Colonic mucosa (tissue), 4 donors: ENCODE measurements around the gene PKNOX2. TPM values are rescaled to one million over a fixed set of nuclear protein-coding genes. Genes with fewer than 3 reads are reported as not detected.

Experiments
- DNase-seq: peaks from one replicate; pipeline ENCODE4 v3.0.0-alpha.2; 2020
- H3K27ac ChIP-seq: fragments of 200-600 bp; one replicate; pipeline ENCODE4 v1.8.0; 2021
- H3K27me3 ChIP-seq: fragments of 200-600 bp; one replicate; pipeline ENCODE4 v1.8.0; 2021
- H3K36me3 ChIP-seq: fragments of 200-600 bp; one replicate; pipeline ENCODE4 v1.8.0; 2021
- H3K4me1 ChIP-seq: fragments of 200-600 bp; one replicate; pipeline ENCODE4 v1.8.0; 2021; ENCODE audit warnings: mild to moderate bottlenecking
- H3K4me3 ChIP-seq: fragments of 200-600 bp; one replicate; pipeline ENCODE4 v1.8.0; 2021
- H3K9ac ChIP-seq, 2 donors: one replicate each; pipeline ENCODE4 v1.7.0; 2013; ENCODE audit warnings: control low read depth in 2 of 2, low read depth in 2 of 2, low read length in 2 of 2
- H3K9me3 ChIP-seq: fragments of 200-600 bp; one replicate; pipeline ENCODE4 v1.8.0; 2021
- intact Hi-C: fragments of 100-400 bp; cut with DNase I; formaldehyde crosslinking; loops from one replicate; pipeline ENCODE4 v1.14.1; 2022
- total RNA-seq, 2 donors: library from RNA; stranded (reverse); fragmentation: NEBNext Ultra II Directional in 1 of 2; extraction: Animal tissue kit (Norgen Biotek cat#: 25700) in 1 of 2; gene quantifications; one replicate each; pipeline ENCODE4 v1.2.1, GENCODE V29; 2021
- TF ChIP-seq, protein P1 (sequence below): fragments of 200-600 bp; IDR thresholded peaks from one replicate; pipeline ENCODE4 v1.8.0; 2022; ENCODE audit warnings: antibody characterized with exemption, mild to moderate bottlenecking
- donor health status: healthy.
- donor health status: DM: no; HTN: no; CAD: no.
- donor health status: DM: no; HTN: no; CAD: no.

PKNOX2 gene
- total RNA-seq, 2 donors from 2014 or later: 0.52 to 1.3 TPM

DNA sequence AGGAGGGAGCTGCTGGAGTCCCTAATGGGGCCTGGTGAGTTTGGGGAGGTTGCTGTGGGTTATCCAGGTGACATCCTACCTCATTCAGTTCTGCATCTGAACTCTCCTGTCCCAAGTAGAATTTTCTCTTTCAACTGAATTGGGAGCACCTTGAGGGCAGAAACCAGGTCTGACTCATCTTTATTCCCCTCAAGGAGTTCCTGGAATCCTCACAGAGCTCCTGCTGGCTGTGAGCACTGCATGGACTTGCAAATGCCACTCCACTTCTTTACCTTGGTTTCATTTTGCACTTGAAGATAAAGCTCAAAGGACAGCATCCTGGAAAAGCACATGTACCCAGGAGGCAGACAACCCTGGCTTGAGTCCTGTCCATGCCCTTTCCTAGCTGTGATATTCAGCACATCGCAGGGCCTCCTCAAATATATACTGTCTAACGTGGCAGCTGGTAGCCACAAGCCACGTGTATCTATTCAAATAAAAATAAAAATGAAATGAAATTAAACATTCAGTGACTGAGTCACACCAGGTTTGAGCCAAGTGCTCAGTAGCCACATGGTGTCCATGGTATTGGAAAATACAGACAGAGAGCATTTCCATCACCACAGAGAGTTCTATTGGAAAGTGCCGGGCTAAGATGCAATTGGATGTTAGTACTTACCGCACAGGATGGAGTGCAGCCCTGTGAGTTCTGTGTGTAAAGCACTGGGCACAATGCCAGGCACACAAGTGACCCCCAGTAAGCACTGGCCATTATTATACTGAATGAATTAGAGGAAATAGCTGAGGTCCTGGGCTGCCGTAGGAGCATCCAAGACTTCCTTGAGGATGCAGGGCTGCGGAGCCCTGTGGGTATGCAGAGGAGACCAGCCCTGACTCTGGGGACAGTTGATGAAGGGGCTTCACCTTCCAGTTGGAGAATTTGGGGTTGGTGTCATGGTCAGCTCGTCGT lies 149.0 kb downstream of the PKNOX2 start:
- no peak for DNase-seq
- TF ChIP-seq, protein P1, sequence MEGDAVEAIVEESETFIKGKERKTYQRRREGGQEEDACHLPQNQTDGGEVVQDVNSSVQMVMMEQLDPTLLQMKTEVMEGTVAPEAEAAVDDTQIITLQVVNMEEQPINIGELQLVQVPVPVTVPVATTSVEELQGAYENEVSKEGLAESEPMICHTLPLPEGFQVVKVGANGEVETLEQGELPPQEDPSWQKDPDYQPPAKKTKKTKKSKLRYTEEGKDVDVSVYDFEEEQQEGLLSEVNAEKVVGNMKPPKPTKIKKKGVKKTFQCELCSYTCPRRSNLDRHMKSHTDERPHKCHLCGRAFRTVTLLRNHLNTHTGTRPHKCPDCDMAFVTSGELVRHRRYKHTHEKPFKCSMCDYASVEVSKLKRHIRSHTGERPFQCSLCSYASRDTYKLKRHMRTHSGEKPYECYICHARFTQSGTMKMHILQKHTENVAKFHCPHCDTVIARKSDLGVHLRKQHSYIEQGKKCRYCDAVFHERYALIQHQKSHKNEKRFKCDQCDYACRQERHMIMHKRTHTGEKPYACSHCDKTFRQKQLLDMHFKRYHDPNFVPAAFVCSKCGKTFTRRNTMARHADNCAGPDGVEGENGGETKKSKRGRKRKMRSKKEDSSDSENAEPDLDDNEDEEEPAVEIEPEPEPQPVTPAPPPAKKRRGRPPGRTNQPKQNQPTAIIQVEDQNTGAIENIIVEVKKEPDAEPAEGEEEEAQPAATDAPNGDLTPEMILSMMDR: no peak
- no peak overlapping the region for H3K9ac ChIP-seq
- intact Hi-C loops: no loop called here
- no peaks in the 10 kb centered on the region for H3K4me1 ChIP-seq
- no peaks in the 10 kb centered on the region for H3K27me3 ChIP-seq
- no peaks in the 10 kb centered on the region for H3K9me3 ChIP-seq
- no peak overlapping the region for H3K4me3 ChIP-seq
- H3K27ac ChIP-seq: no peak overlapping the region
- H3K36me3 ChIP-seq: no peaks in the 10 kb centered on the region

DNA sequence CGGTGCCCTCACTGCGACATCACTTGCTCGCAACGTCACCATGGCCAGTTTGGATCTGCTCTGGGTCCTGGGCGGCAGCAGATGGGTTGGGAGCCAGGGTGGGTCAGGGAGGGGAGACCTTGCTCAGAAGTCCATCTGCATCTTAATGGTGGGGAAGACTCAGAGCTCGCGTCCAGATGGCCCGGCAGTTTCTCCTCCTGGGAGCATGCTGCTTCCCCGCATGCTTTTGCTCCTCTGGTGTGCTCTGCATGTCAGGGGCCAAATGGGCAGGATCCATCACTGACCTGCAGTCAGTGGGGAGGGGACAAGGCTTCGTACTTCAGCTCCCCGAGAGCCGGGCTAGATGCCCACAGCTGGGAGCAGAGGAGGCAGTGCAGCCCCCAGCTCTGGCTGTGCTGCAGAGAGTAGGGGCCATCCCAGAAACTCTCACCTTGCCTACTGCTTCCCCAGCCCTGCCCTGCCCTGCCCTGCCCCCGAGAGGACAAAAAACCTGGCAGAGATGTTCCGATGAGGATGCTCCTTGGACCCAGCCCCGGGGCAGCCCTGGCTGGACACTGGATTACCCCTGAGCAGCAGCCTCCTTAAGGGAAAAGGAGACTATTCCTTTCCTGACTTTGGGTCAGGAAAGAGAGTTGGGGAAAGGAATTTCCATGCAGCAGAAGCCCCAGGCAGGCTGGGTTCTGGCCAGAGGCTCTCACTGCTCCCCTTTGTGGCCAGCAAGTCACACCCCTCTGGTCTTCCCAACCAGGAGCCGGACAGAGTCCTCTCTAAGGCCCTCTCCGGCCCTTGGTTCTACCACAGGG lies 149.9 kb downstream of the PKNOX2 start:
- intact Hi-C loops: no loop called here
- Histone ChIP-seq H3K36me3 (no peaks in the 10 kb centered on the region), H3K27ac (no peak overlapping the region), H3K4me3 (no peak overlapping the region), H3K9me3 (no peaks in the 10 kb centered on the region), H3K4me1 (no peaks in the 10 kb centered on the region), H3K9ac (no peak overlapping the region), H3K27me3 (no peaks in the 10 kb centered on the region)
- TF ChIP-seq, protein P1: no peak
- no peak for DNase-seq

DNA sequence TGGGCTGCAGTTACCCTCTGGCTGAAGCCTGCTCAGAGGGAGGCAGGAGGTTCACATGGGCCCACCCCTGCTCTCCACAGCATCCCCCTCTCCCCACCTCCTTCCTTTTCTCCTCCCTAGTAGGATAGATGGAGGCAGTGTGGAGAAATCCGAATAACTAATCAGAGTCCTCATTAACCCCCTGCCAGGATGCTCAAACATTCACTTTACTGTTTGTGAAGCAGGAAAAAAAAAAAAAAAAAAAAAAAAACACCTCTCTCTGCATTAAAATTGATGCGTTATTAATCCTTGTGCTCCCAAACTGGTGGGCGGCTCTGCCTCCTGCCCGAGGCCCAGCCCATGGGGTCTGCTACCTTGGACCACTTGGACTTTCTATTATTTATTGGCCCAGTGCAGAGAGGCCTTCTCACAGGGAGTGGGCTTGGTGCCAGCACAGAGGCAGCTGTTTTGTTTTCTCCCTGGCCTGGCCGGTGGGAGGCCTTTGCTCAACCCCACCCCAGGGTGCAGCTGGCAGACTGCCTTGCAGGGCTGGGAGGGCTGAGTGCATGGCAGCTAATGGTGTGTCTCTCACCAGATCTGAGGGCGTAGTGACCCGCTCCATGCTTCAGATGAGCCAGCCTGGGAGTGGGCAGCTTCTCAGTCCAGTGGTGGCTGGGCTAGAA lies 150.7 kb downstream of the PKNOX2 start:
- Histone ChIP-seq H3K9me3 (no peaks in the 10 kb centered on the region), H3K27ac (no peak overlapping the region), H3K36me3 (no peaks in the 10 kb centered on the region), H3K4me1 (no peaks in the 10 kb centered on the region), H3K27me3 (no peaks in the 10 kb centered on the region), H3K4me3 (no peak overlapping the region), H3K9ac (no peak overlapping the region)
- intact Hi-C loops: no loop called here
- TF ChIP-seq, protein P1: no peak
- no peak for DNase-seq

DNA sequence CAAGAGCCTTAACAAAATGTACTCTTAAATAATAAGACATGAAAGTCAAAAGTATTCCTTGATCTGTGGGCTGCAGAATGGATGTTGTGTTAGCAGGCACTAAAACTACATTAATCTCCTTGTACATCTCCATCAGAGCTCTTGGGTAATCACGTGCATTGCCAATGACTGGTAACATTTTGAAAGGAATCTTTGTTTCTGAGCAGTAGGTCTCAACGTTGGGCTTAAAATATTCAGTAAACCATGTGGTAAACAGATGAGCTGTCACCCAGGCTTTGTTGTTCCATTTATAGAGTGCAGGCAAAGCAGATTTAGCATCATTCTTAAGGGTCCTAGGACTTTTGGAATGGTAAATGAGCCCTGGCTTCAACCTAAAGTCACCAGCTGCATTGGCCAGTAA lies 152.9 kb downstream of the PKNOX2 start:
- Histone ChIP-seq H3K4me1 (no peaks in the 10 kb centered on the region), H3K36me3 (no peaks in the 10 kb centered on the region), H3K4me3 (no peak overlapping the region), H3K27me3 (no peaks in the 10 kb centered on the region), H3K9me3 (no peaks in the 10 kb centered on the region), H3K9ac (no peak overlapping the region), H3K27ac (no peak overlapping the region)
- intact Hi-C loops: no loop called here
- no peak for DNase-seq
- TF ChIP-seq, protein P1: no peak

DNA sequence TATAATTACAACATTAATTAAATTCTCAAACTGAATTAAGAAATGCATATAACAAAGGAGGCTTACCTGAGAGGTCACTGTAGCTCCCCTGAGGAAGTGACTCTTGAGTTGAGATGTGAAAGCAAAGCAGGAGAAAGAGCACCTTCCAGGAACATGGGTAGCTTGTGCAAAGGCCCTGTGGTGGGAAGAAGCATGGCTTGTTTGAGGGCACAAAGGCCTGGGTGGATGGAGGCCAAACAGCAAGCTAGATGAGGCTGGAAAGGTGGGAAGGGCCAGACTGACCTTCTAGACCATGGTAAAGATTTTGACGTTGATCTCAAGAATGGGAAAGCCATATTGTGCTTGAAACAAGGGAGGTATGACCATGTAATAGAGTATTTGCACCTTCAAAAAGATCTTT lies 155.1 kb downstream of the PKNOX2 start:
- H3K27ac ChIP-seq: no peak overlapping the region
- no peaks in the 10 kb centered on the region for H3K4me1 ChIP-seq
- H3K9me3 ChIP-seq: no peaks in the 10 kb centered on the region
- H3K36me3 ChIP-seq: no peaks in the 10 kb centered on the region
- TF ChIP-seq, protein P1: no peak
- DNase-seq: no peak
- no peak overlapping the region for H3K9ac ChIP-seq
- no peaks in the 10 kb centered on the region for H3K27me3 ChIP-seq
- H3K4me3 ChIP-seq: no peak overlapping the region
- intact Hi-C loops: no loop called here
